Activated T-helper 9 cell treated with anti-CD3 and anti-CD28 coated beads, Interleukin-2, amount 50 U/mL, for 16 hours (primary cell): ENCODE measurements around the gene VWA3B.
"Not testable (repeated sequence)": the region's sequence is repeated elsewhere in the genome, so short reads cannot be mapped to it uniquely, and the experiment has no call there.

ENCODE experiments used
- DNase-seq: peaks from one replicate; pipeline ENCODE4 v3.0.0-alpha.2; 2020; ENCODE audit warnings: low read depth

The VWA3B gene, protein sequence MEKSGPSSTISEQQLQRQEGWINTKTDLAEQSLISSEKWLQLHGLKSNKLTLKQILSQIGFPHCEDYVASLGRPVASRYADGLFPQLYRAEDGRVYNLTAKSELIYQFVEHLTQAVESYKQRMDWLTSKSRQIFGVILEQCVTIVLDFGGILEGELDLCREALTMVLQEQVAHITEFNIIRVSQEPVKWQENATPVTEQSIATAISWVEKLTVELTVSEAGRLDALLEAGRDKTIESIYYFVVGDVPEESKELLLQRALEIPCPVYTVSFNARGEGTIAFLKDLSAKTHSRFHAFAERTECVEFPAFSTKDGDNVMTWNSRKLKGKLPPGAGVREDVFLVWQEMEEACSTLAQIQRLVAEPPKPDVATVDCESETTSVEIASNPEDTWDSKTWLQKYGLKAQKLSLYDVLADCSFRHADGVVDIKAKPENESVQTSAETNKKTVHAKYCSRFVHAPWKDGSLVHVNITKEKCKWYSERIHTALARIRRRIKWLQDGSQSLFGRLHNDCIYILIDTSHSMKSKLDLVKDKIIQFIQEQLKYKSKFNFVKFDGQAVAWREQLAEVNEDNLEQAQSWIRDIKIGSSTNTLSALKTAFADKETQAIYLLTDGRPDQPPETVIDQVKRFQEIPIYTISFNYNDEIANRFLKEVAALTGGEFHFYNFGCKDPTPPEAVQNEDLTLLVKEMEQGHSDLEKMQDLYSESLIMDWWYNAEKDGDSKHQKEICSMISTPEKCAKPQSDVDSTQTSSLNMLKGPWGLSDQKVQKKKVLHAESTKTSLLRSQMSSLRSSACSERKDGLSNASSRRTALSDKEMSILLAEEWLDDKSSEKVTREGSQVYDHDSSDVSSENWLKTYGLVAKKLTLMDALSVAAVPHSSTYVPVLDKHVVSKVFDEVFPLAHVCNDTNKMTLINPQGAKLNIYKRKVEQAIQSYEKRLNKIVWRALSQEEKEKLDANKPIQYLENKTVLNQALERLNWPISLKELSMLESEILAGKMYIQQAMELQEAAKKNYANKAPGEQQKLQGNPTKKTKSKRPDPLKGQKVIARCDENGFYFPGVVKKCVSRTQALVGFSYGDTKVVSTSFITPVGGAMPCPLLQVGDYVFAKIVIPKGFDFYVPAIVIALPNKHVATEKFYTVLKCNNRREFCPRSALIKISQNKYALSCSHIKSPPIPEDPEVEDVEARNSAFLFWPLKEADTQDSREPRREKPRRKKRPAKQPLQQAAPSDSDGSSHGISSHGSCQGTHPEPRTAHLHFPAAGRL (N-terminal part only)

DNA sequence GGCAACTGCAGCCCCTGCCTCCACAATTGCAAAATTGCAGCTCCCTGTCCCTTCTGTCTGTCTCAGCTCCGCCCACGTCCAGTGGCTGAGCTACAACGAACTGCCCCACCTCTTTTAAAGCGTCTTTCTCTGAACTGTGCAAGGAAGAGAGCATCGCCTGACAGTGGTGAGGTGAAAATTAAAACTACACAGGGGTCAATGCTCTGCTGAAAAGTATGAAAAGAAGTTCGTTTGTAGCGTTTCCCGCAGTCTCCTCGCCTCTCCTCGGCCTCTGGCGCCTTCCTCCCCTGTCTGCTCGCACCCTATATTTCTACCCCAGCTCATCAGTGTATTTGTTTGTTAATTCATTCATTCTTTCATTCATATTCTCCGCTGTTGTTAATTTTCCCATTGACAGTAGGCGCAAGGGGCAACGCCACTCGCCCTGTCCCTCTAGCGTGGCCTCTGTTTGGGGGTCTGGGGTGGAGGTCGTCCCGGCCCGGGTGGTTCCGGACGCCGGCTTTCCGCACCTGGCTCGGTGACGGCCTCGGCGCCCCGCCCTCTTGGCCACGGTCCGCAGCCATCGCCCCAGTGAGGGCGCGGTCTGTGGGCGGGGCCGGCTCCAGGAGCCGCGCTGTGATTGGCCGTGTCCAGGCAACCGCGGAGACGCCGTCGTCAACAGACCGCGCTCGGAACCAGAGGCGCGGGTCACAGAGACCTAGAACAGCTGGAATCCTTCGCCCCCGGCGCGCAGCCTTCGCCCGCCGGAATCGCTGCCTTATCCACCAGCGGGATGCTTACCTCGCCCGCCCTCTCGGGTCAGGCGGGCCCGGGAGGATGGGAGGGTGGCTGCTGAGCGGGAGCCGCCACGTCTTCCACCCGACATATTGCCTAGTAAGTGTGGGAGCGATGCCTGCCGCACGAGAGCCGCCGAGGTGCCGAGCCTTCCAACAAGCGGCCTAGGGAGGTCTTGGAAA is at the start of gene VWA3B:
Gene VWA3B (plus strand): TSS at position 677 of the 956 bp plus-strand sequence. CDS start 5,926 bp downstream, outside the sequence.
- DNase-seq = peak; percentile 9

DNA sequence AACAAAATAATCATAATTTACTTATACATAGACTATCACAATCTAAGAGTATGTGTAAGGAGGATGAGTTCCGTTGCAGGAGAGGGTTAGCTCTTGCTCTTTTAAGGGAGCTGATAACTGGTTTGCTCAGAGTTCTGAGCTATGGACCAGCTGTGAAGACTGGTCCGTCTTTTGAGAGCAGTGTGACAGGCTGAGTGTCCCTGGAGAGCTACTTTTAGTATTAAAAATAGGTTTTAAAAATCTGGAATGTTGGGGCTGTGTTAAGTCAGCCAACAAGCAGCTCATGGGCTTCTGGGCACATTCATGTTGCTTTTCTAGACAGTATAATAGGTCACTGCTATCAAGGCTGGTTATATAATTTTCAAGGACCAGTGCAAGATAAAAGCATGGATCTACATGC is 49.8 kb upstream of the VWA3B start:
- DNase-seq = no peak

DNA sequence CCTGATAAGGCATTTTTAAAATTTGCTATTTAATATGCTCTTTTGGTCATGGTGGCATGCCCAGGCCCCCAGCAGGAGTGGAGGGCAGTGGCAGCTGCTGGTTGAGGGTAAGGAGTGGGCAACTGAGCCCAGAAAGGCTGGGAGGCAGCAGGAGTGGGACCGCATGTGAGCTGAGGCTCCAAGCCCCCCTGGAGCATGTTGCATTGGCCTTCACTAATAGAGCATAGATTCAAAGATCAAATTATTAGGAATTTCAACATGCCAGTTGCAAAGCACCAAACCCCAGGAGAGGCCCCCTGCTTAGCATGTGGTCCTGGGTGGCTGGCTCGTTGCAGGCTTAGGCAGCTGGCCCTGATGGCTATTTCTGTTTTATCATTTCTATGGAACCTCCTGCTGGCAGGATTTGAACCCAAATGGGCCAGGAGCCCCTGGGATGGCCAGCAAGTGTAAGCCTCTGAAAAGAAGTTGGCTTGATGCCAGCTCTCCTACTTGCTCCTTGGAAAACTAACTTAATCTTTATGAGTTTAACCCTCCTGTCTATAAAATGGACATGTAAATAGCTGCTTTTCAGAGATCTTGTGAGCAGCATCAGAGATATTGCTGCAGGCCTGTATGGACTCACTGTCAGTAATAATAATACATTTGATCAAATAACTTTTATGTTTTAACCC is 49.2 kb upstream of the VWA3B start:
- DNase-seq = no peak

DNA sequence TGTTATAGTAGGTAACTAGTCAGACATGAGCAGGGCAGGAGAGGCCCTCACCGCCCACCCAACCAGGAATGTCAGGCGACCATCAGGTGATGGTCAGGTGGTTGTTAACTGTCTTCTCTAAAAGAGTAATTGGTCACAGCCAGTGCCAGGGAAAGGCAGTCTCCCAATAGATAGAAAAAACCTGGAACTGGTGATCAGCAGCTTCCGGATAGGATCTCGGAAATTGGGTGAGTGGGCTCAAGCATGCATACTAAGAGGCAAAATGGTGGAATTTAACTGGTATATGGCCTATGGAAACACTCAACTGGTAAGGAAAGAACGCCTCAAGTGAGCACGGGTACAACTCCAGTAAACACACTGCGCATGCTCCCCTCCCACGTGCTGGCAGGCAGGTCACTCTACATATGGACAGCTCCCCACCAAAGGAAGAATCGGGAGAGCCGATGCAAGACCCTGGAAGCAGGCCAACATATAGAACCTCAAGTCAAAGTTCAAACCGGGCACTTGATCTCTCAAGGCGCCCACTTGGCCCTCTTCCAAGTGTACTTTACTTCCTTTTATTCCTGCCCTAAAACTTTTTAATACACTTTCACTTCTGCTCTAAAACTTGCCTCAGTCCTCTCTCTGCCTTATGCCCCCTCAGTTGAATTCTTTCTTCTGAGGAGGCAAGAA is 47.7 kb upstream of the VWA3B start:
- DNase-seq = no peak

DNA sequence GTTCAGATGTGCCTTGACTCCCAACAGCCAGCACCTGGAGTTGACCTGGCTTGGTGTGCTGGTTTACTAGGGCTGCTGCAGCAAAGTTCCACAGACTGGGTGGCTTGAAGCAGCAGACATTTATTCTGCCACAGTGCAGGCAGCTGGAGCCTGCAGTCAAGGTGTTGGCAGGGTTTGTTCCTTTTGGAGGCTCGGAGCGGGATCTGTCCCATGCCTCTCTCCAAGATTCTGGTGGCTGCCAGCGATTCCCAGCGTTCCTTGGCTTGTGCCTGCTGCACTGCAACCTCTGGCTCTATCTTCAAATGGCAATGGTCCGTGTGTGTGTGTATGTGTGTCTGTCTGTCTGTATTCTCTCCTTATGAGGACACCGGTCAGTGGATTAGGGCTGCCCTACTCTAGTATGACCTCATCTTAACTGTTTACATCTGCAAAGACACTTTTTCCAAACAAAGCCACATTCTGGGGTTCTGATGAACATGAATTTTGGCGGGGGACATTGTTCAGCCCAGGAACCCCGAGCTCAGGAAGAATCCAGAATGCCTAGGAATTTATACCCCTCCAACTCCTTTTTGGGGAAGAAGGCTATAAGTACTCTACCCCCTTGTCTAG is 46.5 kb upstream of the VWA3B start:
- DNase-seq = no peak

DNA sequence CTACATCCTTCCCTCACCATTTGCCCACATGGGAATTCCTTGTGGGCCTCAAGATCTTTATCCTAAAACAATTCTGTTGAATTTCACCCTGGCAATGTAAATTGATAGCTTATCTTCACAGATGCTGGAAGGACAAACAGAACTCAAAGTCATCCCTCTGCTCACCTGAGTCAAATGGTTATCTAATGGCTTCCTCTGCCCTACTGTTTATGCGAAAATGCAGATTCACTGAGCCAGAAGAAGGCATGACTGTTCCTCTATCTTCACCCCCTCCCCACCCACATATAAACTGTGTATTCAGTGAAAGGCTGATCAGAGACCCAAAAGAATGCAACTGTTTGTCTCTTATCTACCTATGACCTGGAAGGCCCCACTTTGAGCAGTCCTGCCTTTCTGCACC is 43.9 kb upstream of the VWA3B start:
- no peak for DNase-seq

DNA sequence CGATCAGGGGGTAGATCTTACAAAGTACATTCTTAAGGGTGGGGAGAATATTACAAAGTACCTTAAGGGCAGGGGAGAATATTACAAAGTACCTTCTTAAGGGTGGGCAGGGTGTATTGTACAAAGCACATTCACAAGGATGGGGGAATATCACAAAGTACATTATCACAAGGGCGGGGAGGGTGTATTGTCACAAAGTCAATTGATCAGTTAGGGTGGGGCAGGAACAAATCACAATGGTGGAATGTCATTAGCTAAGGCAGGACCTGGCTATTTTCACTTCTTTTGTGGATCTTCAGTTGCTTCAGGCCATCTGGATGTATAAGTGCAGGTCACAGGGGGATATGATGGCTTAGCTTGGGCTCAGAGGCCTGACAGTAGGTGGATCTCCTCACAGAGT is 42.2 kb upstream of the VWA3B start:
- DNase-seq = not testable (repeated sequence)

DNA sequence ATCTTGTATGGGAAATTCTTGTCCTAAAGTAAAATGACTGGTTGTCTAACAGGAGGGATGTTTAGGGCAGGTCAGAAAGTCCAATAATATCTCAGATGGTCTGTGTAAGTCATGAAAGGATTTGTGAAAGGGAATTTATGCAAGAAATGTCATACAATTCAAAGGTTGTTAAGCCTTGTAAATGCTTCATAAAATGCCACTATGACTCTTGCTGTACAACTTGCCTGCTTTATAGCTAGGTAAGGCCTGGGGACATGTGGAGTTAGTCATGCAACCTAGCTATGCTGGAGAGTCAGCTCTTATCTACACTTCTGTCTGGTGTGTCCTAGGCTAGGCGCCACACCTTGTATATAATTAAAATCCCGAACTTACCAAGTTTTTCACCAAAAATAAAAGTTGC is 36.9 kb upstream of the VWA3B start:
- DNase-seq = no peak

DNA sequence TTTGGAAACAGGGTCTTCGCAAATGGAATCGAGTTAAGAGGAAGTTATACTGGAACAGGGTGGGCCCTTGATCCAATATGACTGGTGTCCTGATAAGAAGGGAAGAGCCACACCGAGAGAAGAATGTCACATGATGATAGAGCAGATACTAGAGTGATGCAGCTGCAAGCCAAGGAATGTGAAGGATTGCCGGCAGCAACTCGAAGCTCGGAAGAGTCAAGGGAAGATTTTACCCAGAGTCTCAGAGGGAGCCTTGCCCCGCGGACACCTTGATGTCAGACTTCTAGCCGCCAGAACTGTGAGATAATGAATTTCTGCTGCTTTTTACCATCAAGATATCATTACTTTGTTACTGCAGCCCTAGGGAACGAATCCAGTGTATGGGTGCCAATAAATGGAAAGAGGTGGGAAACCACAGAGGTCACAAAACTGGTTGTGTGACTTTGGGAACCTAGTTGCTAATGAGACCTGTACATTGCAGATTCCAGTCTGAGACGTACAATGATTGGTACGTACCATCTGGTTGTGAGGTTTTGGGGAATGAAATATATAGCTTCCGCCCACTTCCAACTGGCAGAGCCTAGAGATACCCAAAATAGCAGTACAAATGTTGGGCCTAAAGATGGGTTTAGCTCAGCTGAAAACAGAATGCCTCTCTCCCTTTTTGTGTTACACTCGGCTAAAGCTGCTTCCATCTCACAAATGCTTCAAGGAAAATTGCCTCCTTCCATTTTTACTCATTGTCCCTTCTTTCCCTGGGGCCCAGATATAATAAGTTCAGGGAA is 28.6 kb upstream of the VWA3B start:
- DNase-seq = no peak

DNA sequence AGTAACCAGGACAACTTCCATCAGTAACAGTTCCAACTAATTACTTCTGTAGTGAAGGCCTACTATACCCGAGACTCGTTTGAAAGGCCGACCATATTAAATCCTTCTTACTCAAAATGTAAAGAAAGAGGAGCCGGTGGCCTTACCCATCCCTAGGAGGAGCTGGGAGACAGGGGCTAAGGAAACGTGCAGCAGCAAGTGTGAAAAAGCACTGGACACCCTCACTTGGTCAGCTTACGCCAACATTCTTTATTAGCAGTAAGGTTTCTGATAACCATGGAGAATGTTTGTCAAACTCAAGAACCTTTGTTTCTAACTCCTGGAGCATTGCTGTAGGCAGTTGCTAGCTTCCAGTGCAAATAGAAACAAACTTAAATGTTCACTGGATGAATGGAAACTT is 26.7 kb upstream of the VWA3B start:
- no peak for DNase-seq

DNA sequence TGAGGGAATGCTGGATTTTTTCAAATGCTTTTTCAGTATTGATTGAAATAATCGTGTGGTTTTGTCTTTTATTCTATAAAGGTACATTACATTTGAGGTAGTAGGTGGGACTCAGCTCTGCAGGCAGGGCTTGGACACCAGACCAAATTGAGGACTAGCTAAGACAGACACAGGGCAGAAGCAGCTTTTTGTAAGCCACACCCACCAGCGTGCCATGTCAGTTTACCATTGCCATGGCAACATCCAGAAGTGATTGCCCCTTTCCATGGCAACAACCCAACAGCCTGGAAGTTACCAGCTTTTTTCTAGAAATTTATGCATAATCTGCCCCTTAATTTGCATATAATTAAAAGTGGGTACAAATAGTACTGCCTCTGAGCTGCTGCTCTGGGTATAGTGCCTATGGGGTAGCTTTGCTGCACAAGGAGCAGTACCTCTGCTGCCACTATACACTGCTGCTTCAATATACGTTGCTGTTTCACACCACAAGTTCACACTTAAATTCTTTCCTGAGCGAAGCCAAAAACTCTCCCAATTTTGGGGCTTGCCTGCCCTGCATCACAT is 23.6 kb upstream of the VWA3B start:
- no peak for DNase-seq

DNA sequence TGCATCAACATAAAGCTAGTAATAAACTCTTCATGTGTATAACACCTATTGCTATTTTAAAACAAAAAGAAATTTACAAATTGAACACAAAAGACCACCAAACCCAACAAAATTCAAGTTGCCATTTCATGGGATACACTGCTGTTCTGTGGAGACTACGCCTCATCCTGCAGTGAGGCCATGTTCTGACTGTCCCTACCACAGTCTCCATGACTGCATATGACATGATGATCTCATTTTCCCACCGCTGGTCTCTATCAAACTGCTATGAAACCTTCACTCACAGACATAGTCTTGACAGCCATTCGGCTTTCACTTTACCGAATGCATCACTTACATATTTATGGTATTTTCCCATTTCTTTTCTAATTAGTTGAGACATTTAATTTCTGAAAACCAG is 21.2 kb upstream of the VWA3B start:
- no peak for DNase-seq

DNA sequence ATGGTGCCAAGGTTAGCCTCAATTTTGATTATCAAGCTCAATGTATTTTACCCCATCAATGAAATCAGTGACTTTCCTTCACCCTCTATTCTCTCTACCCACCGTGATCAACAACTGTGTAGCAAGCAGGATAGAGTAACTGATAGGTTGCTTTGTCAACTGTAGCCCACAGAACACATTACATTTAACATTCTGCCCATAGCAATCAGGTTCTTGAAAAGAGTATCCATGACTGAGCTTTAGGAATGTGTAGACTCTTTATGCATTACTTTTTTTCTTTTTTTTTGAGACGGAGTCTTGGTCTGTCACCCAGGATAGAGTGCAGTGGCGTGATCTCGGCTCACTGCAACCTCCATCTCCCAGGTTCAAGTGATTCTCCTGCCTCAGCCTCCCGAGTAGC is 19.8 kb upstream of the VWA3B start:
- DNase-seq = no peak

DNA sequence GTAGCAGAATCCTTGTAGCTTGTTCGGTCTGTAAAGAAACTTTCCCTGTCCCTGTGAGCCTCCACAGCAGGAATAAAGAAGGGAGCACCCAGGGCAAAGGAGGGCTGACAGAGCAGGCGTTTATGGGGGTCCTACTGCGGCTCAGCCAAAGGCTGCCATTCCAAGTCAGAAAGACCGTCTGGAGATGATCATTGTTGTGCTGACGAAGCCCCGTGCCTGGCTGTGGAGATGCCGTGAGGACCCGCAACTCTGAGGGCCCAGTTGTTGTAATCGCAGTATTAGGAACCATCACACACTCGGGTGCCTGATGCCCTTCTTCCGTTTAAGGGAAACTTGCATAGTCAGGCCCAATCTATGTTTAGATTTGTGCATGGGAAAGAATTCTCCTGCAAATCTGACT is 16.9 kb upstream of the VWA3B start:
- no peak for DNase-seq

DNA sequence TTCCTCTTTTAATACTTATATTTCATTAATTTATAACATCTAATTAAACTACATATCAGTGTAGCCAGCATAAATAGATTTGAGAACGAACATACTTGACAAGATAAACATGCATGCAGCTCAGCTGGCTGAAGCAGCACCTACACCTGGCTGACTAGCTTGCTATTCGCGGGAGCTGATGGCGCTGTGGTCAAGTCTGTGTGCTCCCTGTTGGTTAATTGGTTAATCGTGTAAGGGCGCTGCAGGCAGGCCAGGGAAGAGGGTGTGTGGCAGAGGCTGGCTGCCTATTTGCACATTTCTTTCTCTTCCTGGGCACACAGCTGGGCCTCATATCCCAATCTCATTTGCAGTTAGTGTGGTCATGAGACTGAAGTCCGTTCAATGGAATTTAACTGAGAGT is 14.5 kb upstream of the VWA3B start:
- no peak for DNase-seq

DNA sequence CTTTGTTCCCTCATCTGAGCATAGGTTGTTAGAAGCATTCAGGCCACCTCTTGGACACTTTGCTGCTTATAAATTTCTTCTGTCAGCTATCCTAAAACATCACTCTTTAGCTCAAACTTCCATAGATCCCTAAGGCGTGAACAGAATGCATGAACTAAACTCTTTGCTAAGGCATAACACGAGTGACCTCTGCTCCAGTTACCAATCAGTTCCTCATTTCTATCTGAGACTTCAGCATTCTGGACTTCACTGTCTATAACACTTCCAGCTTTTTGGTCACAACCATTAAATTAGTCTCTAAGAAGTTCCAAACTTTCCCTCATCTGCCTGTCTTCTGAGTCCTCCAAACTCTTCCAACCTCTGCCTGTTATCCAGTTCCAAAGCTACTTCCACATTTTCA is 8.3 kb upstream of the VWA3B start:
- no peak for DNase-seq

DNA sequence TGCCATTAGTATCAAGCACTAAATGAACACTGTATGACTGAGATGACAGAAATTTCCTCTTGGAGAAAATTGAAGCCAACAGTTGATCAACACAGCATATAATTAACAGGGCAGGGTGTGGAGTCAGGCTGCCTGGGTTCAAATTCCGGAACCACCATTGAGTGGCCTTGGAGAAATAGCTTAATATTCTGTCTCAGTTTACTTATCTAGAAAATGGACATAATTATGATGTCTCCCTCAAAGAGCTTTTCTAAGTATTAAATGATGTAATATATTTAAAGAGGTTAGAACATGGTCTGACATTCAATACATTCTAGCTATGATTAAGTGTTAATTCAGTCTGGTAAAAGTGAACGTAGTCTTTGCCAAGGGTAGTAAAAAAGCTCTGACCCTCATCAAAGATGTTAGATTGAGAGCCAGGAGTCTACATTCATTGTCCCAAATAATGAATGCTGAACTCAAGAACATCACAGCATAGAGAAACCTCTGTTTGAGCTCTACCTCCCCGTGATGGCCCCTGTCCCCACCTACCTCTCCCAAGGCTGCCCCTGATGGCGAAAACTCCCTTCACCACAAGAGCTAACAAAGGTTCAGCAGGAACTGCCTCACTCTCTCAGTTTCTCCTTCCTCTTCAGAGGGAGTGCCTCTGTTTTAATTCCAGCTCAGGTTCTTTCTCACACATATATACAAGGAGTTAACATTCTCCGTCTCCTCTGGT is 2.7 kb upstream of the VWA3B start:
- no peak for DNase-seq

DNA sequence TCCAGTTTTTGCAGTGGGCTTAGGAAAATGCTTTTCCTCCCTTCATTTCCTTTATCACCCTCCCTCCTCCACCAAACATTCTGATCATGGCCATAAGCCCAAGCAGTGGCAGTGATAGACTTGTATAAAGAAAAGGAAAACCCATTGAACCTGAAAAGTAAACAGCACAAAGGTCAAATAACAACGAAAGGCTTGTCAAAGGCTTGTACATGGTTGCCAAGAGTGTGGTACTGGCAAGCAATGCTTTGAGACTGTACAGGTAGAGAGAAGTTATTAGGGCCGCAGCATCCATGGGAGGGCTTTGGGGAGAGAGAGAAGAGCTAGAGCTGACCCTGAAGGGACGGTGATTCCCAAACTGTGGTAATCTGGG is 2.1 kb upstream of the VWA3B start:
- DNase-seq = no peak
